Lower lobe of right lung (tissue), 2 donors: Measurements from ENCODE around the gene RSPH1. TPM values are rescaled to one million over a fixed set of nuclear protein-coding genes. Genes with fewer than 3 reads are reported as not detected.

Experiments used
- ATAC-seq, 2 donors: fragments of 200-7000 bp; cut with Tn5 transposase; one replicate each; pipeline ENCODE4 v1.9.1; 2020 to 2022; ENCODE audit warnings: mild to moderate bottlenecking in 2 of 2, moderate library complexity in 2 of 2
- DNase-seq: peaks from one replicate; pipeline ENCODE4 v3.0.0-alpha.2; 2020
- H3K27ac ChIP-seq: fragments of 200-600 bp; one replicate; pipeline ENCODE4 v1.8.0; 2022
- H3K27me3 ChIP-seq: fragments of 200-600 bp; one replicate; pipeline ENCODE4 v1.8.0; 2022; ENCODE audit warnings: low read depth
- H3K36me3 ChIP-seq: fragments of 200-600 bp; one replicate; pipeline ENCODE4 v1.8.0; 2022; ENCODE audit warnings: mild to moderate bottlenecking
- H3K4me1 ChIP-seq: fragments of 200-600 bp; one replicate; pipeline ENCODE4 v1.8.0; 2022
- H3K4me3 ChIP-seq: fragments of 200-600 bp; one replicate; pipeline ENCODE4 v1.8.0; 2022; ENCODE audit warnings: mild to moderate bottlenecking
- H3K9me3 ChIP-seq: fragments of 200-600 bp; one replicate; pipeline ENCODE4 v1.8.0; 2022
- intact Hi-C: fragments of 100-400 bp; cut with DNase I; formaldehyde crosslinking; loops from one replicate; pipeline ENCODE4 v1.11.0; 2022
- total RNA-seq: library from RNA; stranded (reverse); fragmentation: NEBNext Ultra II Directional; extraction: Animal tissue kit (Norgen Biotek cat#: 25700); gene quantifications from one replicate; pipeline ENCODE4 v1.2.1, GENCODE V29; 2021
- TF ChIP-seq, protein P1 (sequence below): fragments of 200-600 bp; IDR thresholded peaks from one replicate; pipeline ENCODE4 v1.8.0; 2022; ENCODE audit warnings: antibody characterized with exemption, mild to moderate bottlenecking
- donor health status: DM: no; HTN: yes; CAD: no; lungs with severe emphysema.

The RSPH1 gene
- total RNA-seq, 1 donor from 2014 or later = 18.1 TPM

DNA sequence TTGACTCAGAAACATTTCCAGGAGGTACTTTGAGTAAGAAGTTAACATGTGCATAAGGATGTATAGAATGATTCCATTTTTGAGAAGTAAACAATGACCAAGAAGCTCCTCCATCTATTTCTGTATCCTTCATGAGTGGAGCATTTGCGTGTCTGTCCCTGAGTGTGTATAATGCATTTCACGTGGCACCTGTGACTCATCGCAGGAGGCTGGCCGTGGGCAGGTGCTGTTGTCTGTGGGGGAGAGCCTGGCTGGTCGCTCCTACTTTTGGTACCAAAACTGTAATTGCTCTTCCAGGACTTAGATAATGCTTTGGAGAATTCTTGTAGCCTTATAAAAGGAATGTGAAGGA is 34.1 kb upstream of the RSPH1 start:
- Histone ChIP-seq H3K4me1 (peaks cover 63% of the 10 kb centered on the region), H3K9me3 (no peaks in the 10 kb centered on the region), H3K27me3 (no peaks in the 10 kb centered on the region), H3K27ac (no peak overlapping the region), H3K36me3 (peaks cover 12% of the 10 kb centered on the region), H3K4me3 (no peak overlapping the region)
- no peak for DNase-seq
- TF ChIP-seq, protein P1, sequence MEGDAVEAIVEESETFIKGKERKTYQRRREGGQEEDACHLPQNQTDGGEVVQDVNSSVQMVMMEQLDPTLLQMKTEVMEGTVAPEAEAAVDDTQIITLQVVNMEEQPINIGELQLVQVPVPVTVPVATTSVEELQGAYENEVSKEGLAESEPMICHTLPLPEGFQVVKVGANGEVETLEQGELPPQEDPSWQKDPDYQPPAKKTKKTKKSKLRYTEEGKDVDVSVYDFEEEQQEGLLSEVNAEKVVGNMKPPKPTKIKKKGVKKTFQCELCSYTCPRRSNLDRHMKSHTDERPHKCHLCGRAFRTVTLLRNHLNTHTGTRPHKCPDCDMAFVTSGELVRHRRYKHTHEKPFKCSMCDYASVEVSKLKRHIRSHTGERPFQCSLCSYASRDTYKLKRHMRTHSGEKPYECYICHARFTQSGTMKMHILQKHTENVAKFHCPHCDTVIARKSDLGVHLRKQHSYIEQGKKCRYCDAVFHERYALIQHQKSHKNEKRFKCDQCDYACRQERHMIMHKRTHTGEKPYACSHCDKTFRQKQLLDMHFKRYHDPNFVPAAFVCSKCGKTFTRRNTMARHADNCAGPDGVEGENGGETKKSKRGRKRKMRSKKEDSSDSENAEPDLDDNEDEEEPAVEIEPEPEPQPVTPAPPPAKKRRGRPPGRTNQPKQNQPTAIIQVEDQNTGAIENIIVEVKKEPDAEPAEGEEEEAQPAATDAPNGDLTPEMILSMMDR = no peak
- intact Hi-C loops = no loop called here
- no peak for ATAC-seq

DNA sequence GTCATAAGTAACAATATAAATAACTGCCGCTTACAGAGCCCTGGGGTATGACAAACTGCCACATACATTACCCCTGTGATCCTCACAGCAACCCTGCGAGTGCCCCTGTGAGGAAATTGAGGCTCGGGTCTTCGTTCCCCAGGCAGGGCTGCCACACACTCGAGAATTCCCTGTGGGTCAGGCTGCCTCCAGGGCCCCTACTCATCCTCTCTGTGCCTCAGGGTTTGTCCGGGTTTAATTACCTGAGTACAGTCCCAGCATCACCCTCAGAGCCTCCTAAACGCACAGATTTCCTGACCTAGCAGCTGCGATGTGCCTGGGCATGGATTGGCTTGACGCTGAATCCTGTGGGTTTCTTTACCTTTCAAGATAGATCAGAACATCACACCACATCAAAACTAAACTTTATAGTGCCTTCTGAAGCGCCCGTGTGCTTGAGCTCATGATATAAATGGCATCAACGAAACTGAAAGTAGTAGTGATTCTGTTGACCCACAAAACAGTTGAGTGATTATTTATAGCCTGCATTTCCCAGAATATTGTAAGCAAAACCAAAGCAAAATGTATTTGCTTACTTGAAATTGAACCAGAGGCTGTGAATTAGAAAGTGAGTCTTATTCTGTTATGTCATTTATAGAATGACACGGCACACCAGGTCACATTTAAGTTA is 31.6 kb upstream of the RSPH1 start:
- Histone ChIP-seq H3K36me3 (peaks cover 13% of the 10 kb centered on the region), H3K4me1 (peaks cover 79% of the 10 kb centered on the region), H3K27me3 (no peaks in the 10 kb centered on the region), H3K4me3 (peak overlapping the region; percentile 25), H3K27ac (peak overlapping the region; percentile 75), H3K9me3 (no peaks in the 10 kb centered on the region)
- TF ChIP-seq, protein P1 = no peak
- ATAC-seq (no peak), DNase-seq (no peak)
- intact Hi-C loops = no loop called here

GRCh38 chr21:42527127-42527488 is 31.1 kb upstream of the RSPH1 start:
- no peak overlapping the region for H3K4me3 ChIP-seq
- H3K4me1 ChIP-seq = peaks cover 78% of the 10 kb centered on the region
- H3K9me3 ChIP-seq = no peaks in the 10 kb centered on the region
- ATAC-seq = no peak
- no peaks in the 10 kb centered on the region for H3K27me3 ChIP-seq
- TF ChIP-seq, protein P1 = no peak
- H3K27ac ChIP-seq = peak overlapping the region; percentile 75
- peaks cover 17% of the 10 kb centered on the region for H3K36me3 ChIP-seq
- no peak for DNase-seq
- intact Hi-C loops = no loop called here

DNA sequence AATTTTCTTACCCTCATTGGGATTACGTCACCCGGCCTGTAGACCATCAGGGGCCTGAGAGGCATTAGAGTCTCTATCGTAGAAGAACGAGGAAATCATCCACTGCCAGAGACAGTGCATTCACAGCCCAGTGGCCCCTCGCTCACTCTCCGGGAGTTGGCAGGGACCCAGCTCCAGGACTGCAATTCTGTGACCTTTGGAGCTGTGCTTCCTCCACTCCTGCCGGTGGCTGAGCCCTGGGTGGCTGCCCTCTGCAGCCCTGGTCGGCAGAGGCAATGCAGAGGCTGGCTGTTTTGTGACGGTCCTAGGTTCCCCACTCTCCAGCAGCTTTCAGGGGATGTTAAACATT is 30.3 kb upstream of the RSPH1 start:
- peaks cover 24% of the 10 kb centered on the region for H3K36me3 ChIP-seq
- H3K27ac ChIP-seq = peak overlapping the region; percentile 75
- no peaks in the 10 kb centered on the region for H3K9me3 ChIP-seq
- no peak for ATAC-seq
- H3K4me1 ChIP-seq = peaks cover 70% of the 10 kb centered on the region
- no peak overlapping the region for H3K4me3 ChIP-seq
- H3K27me3 ChIP-seq = no peaks in the 10 kb centered on the region
- DNase-seq = no peak
- intact Hi-C loops = no loop called here
- TF ChIP-seq, protein P1 = no peak

- ATAC-seq (no peak), DNase-seq (no peak)
- Histone ChIP-seq H3K27ac (peak overlapping the region; percentile 75), H3K9me3 (no peaks in the 10 kb centered on the region), H3K4me3 (no peak overlapping the region), H3K36me3 (peaks cover 29% of the 10 kb centered on the region), H3K4me1 (peaks cover 65% of the 10 kb centered on the region), H3K27me3 (no peaks in the 10 kb centered on the region)
- TF ChIP-seq, protein P1 = no peak
- intact Hi-C loops = no loop called here
Measured at GRCh38 chr21:42525676-42526378, 29.8 kb upstream of the RSPH1 start.
